Activated CD4-positive, alpha-beta T cell treated with anti-CD3 and anti-CD28 coated beads for 1 hour (primary cell): ENCODE results near the gene FOXO6.
"Not testable (repeated sequence)": the region's sequence is repeated elsewhere in the genome, so short reads cannot be mapped to it uniquely, and the experiment has no call there.

Experiments used
- DNase-seq: peaks from one replicate; pipeline ENCODE4 v3.0.0-alpha.2; 2020

Gene FOXO6

DNA sequence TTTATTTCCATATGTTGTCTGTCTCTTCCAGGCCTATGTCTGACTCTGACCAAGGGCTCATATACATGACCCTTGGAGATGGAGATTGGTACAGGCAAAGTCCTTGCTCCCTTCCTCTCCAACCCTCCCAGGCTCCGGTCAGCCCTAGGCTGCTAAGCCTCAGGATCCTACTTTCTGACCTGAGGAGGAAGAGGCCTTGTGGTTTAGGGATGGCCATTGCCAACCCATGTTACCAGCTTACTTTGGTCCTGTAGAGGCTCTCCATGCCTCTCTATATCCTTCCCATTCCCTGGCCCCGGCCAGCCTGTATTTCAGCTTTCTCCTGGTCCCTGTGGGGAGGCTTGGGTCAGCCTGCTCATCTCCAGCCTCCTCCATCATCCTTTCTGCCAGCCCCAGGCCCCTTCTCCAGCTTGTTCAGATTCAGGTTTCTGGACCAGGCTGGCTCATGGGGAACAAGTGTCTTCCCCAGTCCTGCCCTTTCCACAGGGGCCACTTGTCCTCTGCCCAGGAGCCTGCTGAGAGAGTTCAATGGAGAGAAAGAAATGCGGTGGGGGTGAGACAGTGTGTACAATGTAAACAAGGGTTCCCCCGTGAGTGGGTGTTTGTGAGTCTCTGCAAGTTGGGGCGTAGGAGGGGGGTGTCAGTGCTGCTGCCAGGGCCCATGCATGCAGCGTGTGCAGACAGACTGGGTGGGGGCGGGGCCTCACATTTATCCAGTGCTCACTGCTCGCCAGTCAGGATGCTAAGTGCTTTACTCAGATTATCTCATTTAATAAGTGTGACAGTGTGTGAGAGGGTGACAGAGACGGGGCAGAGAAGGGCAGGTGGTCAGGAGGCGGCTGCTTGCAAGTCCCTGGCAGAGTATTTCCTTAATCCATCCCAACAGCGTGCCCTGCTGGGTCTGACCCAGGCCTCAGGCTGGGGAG, 31.3 kb upstream of the FOXO6 start:
- DNase-seq, result no peak

DNA sequence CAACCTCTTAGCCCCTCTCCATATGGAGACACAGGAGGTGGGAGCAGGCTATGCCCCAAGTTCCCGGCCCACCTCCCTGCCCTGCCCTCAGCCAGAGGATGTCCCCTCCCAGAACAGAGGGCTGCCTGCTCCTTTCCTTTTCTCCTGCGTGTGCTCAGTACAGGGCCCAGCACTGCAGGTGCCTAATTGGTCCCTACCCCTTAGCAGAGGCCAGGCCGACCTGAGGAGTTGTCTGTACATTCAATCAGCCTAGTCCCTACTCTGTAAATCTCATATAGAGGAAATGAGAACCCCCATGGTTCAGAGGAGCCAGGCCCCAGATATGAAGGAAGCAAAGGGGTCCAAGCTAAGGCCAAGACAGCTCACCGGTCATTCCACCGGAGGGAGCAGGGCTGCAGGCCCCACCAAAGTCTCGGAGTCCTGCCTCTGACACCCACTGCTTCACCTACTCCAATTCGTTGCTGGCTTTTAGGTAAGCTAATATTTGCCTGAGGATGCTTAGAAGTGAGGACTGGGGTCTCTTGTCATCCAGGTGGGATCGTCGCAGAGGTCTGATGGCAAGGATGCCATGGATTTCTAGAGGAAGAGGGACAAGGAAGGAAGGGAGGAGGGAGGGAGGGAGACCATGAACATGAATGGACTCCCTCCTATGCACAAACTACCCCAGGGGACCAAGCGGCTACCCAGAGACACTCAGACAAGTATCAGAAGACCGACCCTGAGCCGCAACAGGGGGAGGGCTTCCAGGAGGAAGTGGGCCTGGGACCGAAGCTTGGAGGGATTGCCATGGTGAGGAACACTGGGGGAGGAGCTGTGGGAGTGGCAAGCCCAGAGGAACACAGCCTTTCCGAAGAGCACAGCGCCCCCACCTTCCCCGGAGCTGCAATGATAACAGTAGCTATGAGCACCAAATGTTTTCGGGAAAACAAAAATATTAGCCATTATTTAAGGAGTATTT, 30.4 kb upstream of the FOXO6 start:
- DNase-seq, result no peak

DNA sequence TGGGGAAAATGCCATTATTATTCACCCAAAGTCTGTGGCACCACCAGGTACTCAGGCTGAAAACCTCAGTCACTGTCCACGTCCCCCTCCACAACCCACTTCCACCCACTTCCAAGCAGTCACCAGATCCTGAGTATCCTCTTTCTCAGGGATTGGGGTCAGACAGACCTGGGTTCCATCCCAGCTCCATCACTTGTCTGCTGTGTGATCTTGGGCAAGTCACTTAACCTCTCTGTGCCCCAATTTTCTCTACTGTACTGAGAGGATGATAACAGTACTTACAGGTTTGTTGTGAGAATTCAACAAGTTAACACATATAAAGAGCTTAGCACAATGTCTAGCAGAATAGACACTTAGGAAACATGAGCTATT, 29.7 kb upstream of the FOXO6 start:
- DNase-seq, result no peak

DNA sequence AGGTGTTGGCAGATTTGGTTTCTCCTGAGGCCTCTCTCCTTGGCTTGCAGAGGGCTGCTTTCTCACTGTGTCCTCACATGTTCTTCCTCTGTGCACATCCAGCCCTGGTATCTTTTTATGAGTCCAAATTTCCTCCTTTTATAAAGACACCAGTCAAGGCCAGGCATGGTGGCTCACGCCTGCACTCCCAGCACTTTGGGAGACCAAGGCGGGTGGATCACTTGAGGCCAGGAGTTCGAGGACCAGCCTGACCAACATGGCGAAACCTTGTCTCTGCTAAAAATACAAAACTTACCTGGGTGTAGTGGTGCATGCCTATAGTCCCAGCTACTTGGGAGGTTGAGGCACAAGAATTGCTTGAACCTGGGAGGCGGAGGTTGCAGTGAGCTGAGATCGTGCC, 29.1 kb upstream of the FOXO6 start:
- DNase-seq, result not testable (repeated sequence)

DNA sequence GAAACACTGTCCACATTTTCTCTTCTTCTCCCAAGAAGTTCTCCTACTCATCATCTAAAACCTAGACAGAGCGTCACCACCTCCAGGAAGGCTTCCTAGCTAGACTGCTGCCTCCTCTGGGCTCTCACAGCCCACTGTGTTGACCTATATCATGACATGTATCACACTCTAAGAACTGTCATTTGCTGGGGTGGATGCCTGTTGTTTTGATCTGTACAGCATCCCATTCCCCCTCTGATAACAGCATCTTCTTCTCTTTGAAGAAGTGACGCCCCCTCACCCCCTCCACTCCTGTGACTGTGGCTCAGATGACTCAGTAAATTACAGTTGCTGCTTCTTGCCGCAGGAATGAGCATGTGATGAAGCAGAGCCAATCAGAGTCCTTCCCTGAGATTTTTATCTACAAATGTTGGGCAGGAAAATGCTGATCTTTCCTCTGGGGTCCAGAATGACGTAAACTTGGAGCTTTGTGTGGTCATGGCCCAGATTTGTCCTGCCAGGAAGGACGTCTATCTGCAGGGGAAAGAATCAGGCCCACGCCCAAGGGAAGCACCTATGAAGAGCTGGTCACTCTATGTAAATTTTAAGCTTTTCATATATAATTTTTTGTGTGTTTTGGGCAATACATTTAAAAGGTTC, 28.0 kb upstream of the FOXO6 start:
- no peak for DNase-seq

DNA sequence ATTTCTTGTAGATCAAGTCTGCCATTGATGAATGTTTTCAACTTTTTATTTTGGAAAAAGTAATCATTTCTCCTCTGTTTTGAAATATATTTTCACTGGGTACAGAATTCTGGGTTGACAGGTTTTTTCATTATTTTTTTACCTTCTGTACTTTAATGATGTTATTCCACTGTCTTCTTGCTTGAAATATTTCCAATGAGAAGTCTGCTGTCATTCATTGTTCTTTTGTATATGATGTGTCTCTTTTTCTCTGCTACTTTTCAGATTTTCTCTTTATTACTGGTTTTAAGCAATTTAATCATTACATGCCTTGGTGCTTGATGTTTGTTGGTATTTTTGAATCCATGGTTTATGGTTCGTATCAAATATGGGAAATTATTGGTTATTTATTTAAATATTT, 22.4 kb upstream of the FOXO6 start:
- DNase-seq, result no peak

DNA sequence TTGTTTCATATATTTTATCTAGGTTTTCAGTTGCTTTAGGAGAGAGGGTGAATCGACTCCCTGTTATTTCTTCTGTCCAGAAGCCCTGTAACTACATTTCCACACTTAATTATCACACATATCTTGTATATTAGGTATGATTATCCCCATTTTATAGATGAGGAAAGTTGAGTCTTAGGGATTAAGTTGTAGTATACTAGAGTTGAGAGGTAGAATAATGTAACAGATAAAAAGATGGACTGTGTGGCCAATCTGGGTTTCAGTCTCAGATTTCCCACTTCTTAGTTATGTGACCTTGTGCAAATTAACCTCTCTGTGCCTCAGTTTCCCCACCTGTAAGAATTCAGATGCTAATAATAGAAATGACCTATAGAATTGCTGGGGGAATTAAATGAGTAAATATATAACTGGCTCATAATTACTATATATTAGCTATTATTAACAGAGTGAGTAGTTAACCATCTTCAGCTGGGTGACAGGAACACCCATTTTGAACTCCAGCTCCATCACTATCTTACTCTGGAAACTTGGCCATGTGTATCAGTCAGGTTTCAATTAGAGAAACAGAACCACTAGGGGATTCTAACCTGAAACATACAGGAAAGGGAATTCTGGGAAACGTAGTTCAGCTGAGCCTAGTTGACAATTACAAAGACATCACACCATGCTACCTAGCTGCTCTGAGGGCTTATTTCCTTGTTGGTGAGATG, 20.4 kb upstream of the FOXO6 start:
- no peak for DNase-seq

DNA sequence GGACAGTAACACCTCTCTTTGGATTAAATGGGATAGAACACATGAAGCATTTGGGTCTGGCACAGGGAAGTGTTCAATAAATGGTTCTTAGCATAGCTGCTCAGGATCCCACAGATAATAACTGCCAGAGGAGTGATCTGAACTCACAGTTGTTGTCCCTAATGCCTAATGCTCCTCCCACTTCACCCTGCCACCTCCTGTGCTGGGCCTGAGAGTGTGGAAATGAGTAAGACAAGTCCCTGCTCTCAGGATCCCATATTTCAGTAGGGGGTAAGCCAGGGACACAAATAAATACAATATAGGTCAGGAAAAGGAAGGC, 19.9 kb upstream of the FOXO6 start:
- DNase-seq, result no peak

DNA sequence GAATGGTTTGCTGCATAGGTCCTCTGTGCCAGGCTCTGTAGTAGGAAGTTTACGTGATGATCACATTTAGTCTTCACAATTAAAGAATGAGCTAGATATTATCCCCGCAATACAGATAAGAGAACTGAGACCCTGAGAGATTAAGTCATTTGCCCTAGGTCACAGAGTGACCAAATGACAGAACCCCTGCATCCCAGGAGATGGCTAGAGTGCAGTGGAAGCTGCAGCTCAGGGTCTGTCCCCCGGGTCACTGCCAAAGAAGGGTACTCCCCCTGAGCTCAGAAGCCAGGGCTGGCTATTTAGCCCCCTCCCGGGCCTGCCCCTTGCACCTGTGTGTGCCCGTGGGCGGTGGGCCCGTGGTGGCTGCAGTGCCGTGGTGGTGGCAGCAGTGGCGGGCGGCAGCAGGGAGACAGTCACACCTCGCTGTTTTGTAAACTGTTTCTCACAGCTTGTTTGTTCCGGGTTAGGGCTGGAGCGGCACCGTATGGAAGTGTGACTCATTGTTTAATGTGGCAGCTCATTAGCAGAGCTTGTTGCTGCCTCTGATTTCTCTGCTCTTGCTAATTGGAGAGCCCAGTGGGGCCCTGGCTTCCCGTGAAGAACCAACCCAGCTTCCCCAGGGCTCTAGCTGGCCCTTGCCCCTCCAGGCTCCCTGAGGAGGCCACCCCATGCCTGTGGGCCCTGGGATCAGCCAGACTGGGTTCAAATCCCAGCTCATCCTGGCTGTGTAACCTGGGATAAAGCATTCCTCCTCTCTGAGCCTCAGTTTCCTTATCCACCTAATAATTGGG, 19.3 kb upstream of the FOXO6 start:
- DNase-seq, result no peak

DNA sequence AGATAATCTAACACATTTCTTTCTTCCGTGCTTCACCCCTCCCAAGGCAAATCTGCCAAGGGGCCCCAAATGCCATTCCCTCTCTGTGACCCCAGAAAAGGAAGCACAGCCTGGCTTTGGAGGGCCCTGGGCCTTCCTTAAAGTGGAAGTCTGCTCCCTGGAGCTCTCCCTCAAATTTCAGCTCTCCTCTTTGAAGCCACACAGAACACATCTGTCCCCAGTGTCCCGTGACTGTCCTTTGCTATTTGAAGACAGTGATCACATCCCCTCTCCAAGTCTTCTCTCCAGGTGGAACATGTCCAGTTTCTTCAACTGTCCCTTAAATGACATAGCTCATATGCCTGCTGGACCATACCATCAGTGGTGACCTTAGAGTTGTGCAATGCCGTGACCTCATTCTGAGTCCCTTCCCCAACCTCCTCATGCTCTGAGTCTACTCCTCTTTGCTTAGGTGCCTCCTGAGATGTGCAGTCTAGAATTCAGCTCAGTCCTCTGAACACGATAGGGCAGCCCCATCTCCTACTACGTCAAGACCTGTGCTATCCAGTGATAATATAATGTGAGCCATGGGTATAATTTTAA, 18.4 kb upstream of the FOXO6 start:
- no peak for DNase-seq

DNA sequence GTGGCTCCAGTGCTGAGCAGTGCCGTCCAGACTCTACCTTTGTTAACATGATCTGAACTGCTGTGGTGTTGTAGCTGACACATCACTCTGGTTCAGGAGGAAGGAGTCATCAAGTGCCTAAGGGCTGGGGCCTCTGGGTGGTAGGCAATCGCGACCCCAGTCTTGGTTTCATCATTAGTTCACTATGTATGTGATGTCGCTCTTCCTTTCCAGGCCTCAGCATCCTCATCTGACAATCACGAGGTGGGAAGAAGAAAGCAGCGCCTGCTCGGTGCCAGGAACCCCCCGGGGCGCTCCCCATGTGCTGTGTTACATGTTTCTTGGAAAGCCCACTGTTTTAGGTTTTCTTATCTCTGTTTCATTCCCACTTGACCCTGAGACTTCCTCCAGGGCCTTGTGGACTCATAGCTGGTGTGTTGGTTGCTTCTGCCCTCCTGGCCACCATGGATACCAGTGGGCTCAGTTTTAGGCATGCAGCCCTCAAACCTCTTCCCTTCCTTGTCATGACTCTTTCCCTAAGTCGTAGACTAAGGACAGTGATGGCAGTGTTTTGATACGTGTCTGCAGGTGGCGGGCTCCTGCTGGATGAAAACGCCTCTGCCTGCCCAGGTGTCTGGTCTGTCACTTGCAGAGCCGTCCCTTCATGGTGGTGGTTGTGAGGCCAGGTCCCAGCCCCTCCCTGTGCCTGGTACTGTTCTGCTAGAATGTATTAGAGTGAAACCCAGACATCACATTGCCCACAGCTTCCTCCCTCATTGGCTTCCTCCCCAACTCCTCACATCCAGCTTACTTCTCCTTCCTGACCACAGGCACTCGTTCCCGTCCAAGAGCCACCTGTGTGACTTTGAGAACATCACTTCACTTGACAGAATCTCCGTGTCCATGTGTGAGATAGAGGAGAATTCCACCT, 17.2 kb upstream of the FOXO6 start:
- no peak for DNase-seq

DNA sequence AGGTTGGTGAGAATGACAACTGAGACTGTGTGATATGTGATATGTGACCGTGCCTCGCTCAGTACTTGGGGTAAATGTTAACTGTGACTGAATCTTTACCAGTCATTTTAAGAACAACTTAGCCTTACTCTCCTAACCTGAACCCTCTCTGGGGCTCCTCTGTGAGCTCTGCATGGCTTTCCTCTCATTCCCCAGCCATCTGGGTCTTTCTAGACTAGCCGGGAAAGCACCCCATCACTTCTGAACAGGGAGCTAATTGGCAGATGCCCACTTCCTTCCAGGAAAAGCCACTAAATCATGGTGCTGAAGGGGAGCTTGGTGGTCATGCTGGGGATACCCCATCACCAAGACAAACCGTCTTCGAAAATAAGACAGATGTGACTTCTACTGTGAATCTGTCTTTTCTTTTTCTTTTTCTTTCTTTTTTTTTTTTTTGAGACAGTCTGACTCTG, 16.5 kb upstream of the FOXO6 start:
- no peak for DNase-seq

DNA sequence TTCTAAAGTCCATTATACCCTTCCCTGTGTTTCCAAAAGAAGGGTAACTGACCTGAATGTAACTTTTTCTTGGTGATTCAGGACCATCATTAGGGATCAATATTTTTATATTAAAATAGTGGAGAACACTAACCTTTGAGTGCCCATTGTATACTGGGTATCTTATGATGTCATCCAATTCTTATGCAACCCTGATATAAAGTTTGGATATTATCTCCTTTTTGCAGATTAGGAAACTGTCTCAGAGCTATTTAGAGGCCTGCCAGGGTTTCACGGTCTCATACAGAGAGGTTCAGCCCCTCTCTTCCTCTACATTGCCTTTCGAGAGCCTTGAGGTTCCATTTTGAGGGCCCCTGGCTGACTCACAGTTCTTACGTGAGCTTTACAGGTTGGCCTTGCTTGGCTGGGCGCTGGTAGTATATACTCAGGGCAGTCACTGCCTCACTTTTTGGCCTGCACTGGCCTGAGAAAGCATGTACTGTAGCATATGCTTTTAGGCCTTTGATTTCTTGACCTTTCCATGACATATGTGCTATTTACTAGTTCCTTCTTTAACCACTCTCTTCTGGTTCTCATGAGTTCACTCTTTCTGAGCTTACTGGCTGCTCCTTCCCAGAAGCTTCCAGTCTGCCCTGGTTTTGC, 15.7 kb upstream of the FOXO6 start:
- DNase-seq, result no peak

DNA sequence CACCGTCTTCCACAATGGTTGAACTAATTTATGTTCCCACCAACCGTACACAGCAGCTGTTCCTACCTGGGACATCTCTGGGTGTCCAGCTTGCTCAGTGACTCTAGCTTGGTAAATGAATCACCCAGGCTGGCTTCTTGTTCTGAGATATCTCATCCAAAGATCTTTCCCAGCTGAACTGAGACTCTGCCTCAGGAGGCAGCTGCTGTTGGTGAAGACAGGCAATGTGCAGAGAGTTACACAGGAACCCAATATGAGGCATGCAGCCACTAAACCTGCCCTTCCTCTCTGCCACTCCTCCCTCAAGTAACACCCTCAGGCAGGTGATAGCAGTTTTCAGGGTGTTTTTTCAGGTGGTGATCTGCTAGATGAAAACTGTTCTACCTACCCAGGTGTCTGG, 14.0 kb upstream of the FOXO6 start:
- no peak for DNase-seq

DNA sequence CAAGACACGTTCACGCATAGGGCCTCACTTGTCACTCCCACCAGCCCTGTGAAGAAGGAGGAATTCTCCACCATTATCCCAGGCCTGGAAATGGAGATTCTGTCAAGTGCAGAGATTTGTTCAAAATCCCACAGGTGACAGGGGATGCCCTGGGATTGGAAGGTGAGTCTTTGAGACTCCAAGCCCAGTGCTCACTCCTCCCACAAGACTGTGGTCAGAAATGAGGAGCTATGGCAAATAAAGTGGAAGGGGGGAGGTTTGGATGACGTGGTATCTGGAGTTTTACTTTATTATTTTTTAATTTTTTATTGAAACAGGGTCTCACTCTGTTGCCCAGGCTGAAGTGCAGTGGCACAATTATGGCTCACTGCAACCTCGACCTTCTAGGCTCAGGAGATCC, 12.8 kb upstream of the FOXO6 start:
- no peak for DNase-seq

DNA sequence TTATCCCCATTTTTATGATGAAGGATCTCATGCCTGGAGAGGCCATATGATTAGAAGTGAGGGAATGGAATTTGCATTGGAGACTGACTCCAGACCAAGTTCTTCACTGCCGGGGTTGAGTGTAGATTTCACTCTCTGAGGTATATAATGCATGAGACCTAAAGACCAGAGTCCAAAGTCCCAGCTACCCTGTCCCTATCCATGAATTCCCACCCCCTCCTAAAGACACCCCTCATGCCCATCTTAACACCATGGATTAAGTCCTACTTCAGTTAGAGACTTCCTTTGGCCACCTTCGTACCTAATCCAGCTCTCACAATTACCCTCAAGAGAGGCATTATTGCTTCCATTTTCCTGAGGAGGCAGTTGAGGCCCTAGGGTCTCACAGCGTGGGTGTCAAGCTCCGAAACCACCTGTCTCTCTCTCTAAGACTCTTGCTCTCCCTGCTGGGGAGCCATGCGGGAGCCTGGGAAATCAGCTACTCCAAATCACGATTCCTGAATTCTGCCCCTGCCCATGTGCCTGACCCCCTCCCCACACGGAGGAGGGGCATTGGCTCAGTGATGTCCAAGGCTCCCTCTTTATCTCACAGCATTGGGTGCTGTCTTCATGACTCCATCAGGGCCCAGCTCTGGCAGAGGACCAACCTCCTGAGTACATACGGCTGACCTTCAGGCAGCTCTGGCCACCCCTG, 11.7 kb upstream of the FOXO6 start:
- DNase-seq, result no peak

DNA sequence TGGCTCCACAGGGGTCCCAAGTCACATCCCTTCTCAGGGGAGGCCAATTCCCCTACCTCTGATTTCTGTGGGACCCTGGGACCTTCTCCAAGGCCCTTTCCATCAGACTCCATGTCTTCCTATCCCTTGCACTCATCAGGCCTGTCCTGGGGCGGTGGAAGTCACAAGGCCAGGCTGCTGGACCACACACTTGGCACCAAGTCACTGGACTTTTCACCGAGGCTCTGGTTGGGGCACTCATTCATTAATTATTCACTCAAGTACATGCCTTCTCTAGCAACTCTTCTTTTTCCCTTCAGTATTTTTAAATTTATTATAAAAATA, 11.2 kb upstream of the FOXO6 start:
- no peak for DNase-seq

DNA sequence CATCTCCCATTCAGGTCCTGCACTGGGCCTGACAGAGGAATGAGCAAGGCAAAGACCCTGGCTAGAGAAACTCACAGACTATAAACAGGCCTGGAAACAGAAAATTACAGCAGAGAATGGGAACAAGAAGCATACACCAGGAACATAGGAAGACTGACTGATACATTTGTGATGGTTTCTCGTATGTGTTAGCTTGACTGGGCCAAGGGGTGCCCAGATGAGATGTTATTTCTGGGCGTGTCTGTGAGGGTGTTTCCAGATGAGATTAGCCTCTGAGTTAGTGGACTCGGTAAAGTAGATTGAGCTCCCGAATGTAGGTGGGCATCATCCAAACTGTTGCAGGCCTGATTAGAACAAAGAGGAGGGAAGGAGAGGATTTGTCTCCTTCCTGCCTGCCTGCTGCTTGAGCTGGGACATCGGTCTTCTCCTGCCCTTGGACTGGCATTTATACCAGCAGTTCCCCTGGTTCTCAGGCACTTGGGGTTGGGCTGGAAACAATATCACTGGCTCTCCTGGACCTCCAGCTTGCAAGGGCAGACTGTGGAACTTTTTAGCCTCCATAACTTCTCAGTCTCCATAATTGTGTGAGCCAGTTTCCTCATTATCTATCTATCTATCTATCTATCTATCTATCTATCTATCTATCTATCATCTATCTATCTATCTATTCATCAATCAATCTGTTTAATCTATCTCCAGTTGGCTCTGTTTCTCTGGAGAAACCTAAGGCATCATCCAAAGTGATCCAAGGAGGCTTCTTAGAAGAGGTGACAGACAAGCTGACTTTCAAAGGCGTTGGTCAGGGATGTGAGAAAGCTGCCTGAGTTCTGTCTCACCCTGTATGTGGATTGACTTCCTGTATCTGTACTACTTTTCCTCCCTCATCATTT, 9.7 kb upstream of the FOXO6 start:
- no peak for DNase-seq
